Mesothelial cell of epicardium (in vitro differentiated cells): ENCODE results near the gene RARS1. TPM values are rescaled to one million over a fixed set of nuclear protein-coding genes. Genes with fewer than 3 reads are reported as not detected.

Experiments used
- DNase-seq, 2 experiments: peaks; one replicate each; pipeline ENCODE4 v3.0.0; 2021; ENCODE audit warnings: low spot score in 2 of 2; ENCODE audit not compliant: unreplicated experiment in 2 of 2
- H3K27ac Mint-ChIP-seq: 2 replicates; pipeline ENCODE4 v1.8.0; 2021; ENCODE audit warnings: mixed read lengths
- H3K27me3 Mint-ChIP-seq: 2 replicates; pipeline ENCODE4 v1.8.0; 2021; ENCODE audit warnings: low read depth, mixed read lengths
- H3K36me3 Mint-ChIP-seq: 2 replicates; pipeline ENCODE4 v1.8.0; 2021; ENCODE audit warnings: mixed read lengths
- H3K4me1 Mint-ChIP-seq: 2 replicates; pipeline ENCODE4 v1.8.0; 2021; ENCODE audit warnings: mixed read lengths
- H3K4me3 Mint-ChIP-seq: 2 replicates; pipeline ENCODE4 v1.8.0; 2021; ENCODE audit warnings: mild to moderate bottlenecking, moderate library complexity, mixed read lengths
- H3K9me3 Mint-ChIP-seq: 2 replicates; pipeline ENCODE4 v1.8.0; 2021; ENCODE audit warnings: mixed read lengths
- total RNA-seq: library from RNA; stranded (reverse); gene quantifications from 3 replicates; pipeline ENCODE4 v1.2.1, GENCODE V29; 2021
- TF ChIP-seq, protein P1 (sequence below): fragments of 200-600 bp; sonication (generic); IDR thresholded peaks from one replicate; pipeline ENCODE4 v1.5.0; 2021; ENCODE audit warnings: antibody characterized with exemption; ENCODE audit not compliant: unreplicated experiment

Gene RARS1
- total RNA-seq, 1 donor from 2014 or later = 98.2 TPM

DNA sequence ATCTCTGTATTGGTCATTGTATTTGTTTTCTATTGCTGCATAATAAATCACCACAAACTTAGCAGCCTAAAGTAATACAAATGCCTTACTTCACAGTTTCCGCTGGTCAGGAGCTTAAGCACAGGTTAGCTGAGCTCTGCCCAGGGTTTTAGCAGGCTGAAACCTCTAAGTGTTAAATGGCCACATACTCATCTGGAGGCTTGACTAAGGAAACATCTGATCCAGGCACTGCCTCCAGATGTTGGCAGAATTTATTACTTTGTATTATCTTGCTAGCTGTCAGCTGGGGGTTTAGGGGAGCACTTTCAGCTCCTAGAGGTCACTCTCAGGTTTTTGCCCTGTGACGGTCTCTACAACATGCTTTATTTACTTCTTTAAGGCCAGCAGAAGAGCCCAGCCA, 23.2 kb upstream of the RARS1 start:
- no peak overlapping the region for H3K4me3 Mint-ChIP-seq
- peaks cover 3% of the 10 kb centered on the region for H3K9me3 Mint-ChIP-seq
- no peaks in the 10 kb centered on the region for H3K27me3 Mint-ChIP-seq
- no peak overlapping the region for H3K27ac Mint-ChIP-seq
- DNase-seq = no peak
- TF ChIP-seq, protein P1, sequence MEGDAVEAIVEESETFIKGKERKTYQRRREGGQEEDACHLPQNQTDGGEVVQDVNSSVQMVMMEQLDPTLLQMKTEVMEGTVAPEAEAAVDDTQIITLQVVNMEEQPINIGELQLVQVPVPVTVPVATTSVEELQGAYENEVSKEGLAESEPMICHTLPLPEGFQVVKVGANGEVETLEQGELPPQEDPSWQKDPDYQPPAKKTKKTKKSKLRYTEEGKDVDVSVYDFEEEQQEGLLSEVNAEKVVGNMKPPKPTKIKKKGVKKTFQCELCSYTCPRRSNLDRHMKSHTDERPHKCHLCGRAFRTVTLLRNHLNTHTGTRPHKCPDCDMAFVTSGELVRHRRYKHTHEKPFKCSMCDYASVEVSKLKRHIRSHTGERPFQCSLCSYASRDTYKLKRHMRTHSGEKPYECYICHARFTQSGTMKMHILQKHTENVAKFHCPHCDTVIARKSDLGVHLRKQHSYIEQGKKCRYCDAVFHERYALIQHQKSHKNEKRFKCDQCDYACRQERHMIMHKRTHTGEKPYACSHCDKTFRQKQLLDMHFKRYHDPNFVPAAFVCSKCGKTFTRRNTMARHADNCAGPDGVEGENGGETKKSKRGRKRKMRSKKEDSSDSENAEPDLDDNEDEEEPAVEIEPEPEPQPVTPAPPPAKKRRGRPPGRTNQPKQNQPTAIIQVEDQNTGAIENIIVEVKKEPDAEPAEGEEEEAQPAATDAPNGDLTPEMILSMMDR = no peak
- no peaks in the 10 kb centered on the region for H3K4me1 Mint-ChIP-seq
- H3K36me3 Mint-ChIP-seq = peaks cover 29% of the 10 kb centered on the region

DNA sequence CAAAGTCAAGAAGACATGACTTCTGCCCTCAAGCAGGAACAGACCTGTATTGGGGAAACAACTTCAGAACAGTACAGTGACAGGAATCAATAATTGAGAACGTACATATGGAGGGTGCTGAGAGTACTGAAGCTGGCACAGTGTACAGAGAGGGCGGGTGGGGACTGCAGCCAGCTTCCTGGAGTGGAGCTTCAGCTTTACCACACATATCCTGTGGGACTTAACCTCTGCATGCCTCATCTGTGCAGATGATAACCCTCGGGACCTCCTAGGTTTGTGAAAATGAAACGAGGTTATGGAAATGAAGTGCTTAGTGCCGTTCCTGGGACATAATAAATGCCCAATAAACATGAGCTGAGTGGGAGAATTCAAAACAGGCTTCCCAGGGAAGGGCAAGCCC, 22.1 kb upstream of the RARS1 start:
- no peak overlapping the region for H3K4me3 Mint-ChIP-seq

GRCh38 chr5:168464641-168465040, 21.6 kb upstream of the RARS1 start:
- Mint-ChIP-seq H3K27me3 (no peaks in the 10 kb centered on the region), H3K27ac (no peak overlapping the region), H3K4me3 (no peak overlapping the region), H3K36me3 (peaks cover 24% of the 10 kb centered on the region), H3K4me1 (no peaks in the 10 kb centered on the region), H3K9me3 (no peaks in the 10 kb centered on the region)
- no peak for DNase-seq
- TF ChIP-seq, protein P1 = no peak

More for the DNA sequence above, 22.1 kb upstream of the RARS1 start:
- DNase-seq = no peak
- Mint-ChIP-seq H3K4me1 (no peaks in the 10 kb centered on the region), H3K9me3 (no peaks in the 10 kb centered on the region), H3K27ac (no peak overlapping the region), H3K27me3 (no peaks in the 10 kb centered on the region), H3K36me3 (peaks cover 24% of the 10 kb centered on the region)
- TF ChIP-seq, protein P1 = no peak

DNA sequence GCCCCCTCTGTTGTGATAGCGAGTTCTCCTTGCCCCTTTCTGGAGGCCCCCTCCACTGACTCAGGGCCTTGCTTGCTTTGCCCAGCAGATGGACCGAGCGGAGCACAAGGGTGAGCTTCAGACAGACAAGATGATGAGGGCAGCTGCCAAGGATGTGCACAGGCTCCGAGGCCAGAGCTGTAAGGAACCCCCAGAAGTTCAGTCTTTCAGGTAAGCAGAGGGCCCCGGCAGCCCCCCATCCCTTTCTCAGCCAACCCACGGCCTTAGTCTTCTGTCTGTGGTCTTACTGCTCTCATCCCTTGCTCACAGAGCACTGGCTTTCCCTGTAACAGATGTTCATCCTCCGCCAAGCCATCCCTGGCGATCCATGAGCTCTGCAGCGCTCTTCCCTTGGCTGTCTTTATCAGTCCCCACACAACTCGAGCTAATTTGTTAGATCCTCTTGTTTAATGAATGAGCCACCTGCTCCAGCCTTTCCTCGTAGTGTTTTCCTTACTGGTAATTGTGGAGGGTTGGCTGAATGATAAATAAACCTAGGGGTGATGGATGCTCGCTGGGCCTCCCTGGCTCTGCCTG, 18.4 kb upstream of the RARS1 start:
- peaks cover 7% of the 10 kb centered on the region for H3K4me1 Mint-ChIP-seq
- H3K4me3 Mint-ChIP-seq = no peak overlapping the region
- no peak overlapping the region for H3K27ac Mint-ChIP-seq
- TF ChIP-seq, protein P1 = no peak
- no peaks in the 10 kb centered on the region for H3K9me3 Mint-ChIP-seq
- no peaks in the 10 kb centered on the region for H3K27me3 Mint-ChIP-seq
- no peak for DNase-seq
- H3K36me3 Mint-ChIP-seq = peaks cover 21% of the 10 kb centered on the region

DNA sequence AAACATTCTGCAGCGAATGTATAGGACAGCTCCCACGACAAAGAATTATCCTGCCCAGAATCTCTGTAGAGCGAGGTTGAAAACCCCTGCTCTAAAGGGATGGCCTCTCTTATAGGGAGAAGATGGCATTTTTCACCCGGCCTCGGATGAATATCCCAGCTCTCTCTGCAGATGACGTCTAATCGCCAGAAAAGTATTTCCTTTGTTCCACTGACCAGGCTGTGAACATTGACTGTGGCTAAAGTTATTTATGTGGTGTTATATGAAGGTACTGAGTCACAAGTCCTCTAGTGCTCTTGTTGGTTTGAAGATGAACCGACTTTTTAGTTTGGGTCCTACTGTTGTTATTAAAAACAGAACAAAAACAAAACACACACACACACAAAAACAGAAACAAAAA, 17.4 kb upstream of the RARS1 start:
- Mint-ChIP-seq H3K27ac (no peak overlapping the region), H3K36me3 (peaks cover 19% of the 10 kb centered on the region), H3K9me3 (no peaks in the 10 kb centered on the region), H3K27me3 (no peaks in the 10 kb centered on the region), H3K4me3 (no peak overlapping the region), H3K4me1 (peaks cover 9% of the 10 kb centered on the region)
- DNase-seq = no peak
- TF ChIP-seq, protein P1 = no peak

DNA sequence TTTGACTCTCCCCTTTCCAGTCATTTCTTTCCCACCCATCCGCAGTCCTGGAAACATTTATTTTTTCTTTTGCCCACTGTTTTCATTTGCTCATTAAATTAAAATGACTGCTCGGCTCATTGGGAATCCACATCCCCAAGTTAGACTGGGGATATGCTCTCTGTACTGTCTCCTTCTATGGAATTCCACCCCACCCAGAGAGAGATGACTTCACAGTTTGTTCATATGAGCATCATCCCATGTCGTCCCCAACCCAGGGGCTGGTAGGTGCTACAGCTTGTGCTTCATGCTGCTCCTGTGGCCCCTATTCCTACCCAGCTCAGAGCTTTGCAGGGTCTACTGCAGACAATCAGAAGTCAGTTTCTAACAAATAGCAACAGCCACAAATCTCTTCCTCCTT, 16.5 kb upstream of the RARS1 start:
- Mint-ChIP-seq H3K27me3 (no peaks in the 10 kb centered on the region), H3K27ac (no peak overlapping the region), H3K4me3 (no peak overlapping the region), H3K9me3 (no peaks in the 10 kb centered on the region), H3K36me3 (peaks cover 16% of the 10 kb centered on the region), H3K4me1 (peaks cover 9% of the 10 kb centered on the region)
- TF ChIP-seq, protein P1 = no peak
- no peak for DNase-seq
